ENCODE results near the gene FADS2.

Gene FADS2

DNA sequence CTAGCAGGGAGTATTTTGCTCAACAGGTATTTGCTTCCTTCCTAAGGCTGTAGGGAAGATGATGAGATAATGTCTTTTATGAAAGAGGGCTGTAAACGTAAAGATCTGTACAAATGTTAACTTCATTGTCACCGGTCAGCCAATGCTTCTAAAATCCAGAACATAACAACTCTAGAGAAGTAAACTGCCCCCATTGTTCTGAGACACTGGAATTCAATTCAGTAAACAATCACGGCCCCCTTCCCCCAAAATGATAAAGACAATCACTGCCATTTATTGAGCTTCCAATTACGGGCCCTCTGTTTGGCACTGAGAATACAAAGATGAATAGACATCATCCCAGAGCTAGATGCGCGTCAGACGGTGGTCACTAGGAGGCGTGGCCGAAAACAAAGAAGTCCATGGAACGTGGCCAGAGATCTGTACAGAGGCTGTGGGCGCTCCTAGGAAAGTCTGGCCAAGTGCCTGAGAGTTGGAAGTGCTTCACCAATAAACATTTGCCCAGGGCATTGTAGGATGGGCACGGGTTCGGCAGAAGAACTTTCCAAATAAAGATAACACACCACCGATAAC is 36.3 kb upstream of the FADS2 start:
- no peaks in the 10 kb centered on the region for H3K27me3 ChIP-seq (replicated peaks in 2 of 5; ENCODE audit: control insufficient read depth in 4 of 5, insufficient read depth in 5 of 5, low read length in 4 of 5)
- peaks cover 11 to 29% (median 24%) of the 10 kb centered on the region in 4 experiments for H3K4me1 ChIP-seq (ENCODE audit: control extremely low read depth in 1 of 4, control insufficient read depth in 4 of 4, insufficient read depth in 4 of 4, low read length in 3 of 4)
- WGBS (ENCODE audit: insufficient coverage) = 10% methylated on average over 11 of the region's 14 CpGs
- ChIA-PET POLR2A (interaction anchor here (0.6 to 1.2 kb wide), 3 partner anchors 23 to 176 kb away, joined by 3 to 4 read pairs (median 3); partner anchors contain the start of gene FTH1), CTCF (interaction anchor here (1.3 to 19.2 kb wide), 5 partner anchors 9 to 155 kb away, joined by 3 to 218 read pairs (median 4); partner anchors contain the start of gene FADS1)
- H3K9me3 ChIP-seq (ENCODE audit: control extremely low read depth in 1 of 5, control insufficient read depth in 4 of 5, insufficient read depth in 2 of 5, low read depth in 1 of 5, low read length in 4 of 5) = no peaks in the 10 kb centered on the region
- H3K36me3 ChIP-seq (ENCODE audit: control insufficient read depth in 4 of 4, insufficient read depth in 4 of 4, low read length in 3 of 4) = peaks cover 9 to 63% (median 38%) of the 10 kb centered on the region in 4 experiments
- H3K27ac ChIP-seq (ENCODE audit: insufficient read depth in 1 of 2, low read depth in 1 of 2, low read length in 2 of 2, poor library complexity in 1 of 2, severe bottlenecking in 2 of 2) = peak overlapping the region; percentile 99
- peak overlapping the region; percentile 48 to 94 (median 84) for H3K4me3 ChIP-seq (ENCODE audit: control insufficient read depth in 1 of 7, extremely low read depth in 1 of 7, insufficient read depth in 4 of 7, low read depth in 2 of 7, low read length in 6 of 7)
- DNase-seq = peak; percentile 70 to 83 (median 78)

- WGBS (ENCODE audit: insufficient coverage) = under 1% methylated on average over 48 of the region's 61 CpGs
- Histone ChIP-seq H3K27me3 (replicated peaks in 2 of 5; ENCODE audit: control insufficient read depth in 4 of 5, insufficient read depth in 5 of 5, low read length in 4 of 5) (no peaks in the 10 kb centered on the region), H3K36me3 (ENCODE audit: control insufficient read depth in 4 of 4, insufficient read depth in 4 of 4, low read length in 3 of 4) (peaks cover 4 to 58% (median 31%) of the 10 kb centered on the region in 4 experiments), H3K4me3 (ENCODE audit: control insufficient read depth in 1 of 7, extremely low read depth in 1 of 7, insufficient read depth in 4 of 7, low read depth in 2 of 7, low read length in 6 of 7) (peak within 1 kb of the TSS; percentile 48 to 94 (median 84)), H3K9me3 (ENCODE audit: control extremely low read depth in 1 of 5, control insufficient read depth in 4 of 5, insufficient read depth in 2 of 5, low read depth in 1 of 5, low read length in 4 of 5) (no peaks in the 10 kb centered on the region), H3K4me1 (ENCODE audit: control extremely low read depth in 1 of 4, control insufficient read depth in 4 of 4, insufficient read depth in 4 of 4, low read length in 3 of 4) (peaks cover 11 to 29% (median 25%) of the 10 kb centered on the region in 4 experiments), H3K27ac (ENCODE audit: insufficient read depth in 1 of 2, low read depth in 1 of 2, low read length in 2 of 2, poor library complexity in 1 of 2, severe bottlenecking in 2 of 2) (peak within 1 kb of the TSS; percentile 99)
- DNase-seq = peak; percentile 92 to 95 (median 93)
- ChIA-PET CTCF (interaction anchor here (0.7 to 19.2 kb wide), 9 partner anchors 10 to 154 kb away, joined by 3 to 218 read pairs (median 4); partner anchors contain the start of gene FADS1), POLR2A (interaction anchor here (0.6 to 1.2 kb wide), 4 partner anchors 22 to 175 kb away, joined by 3 to 4 read pairs (median 3); partner anchors contain the start of gene FTH1)
Observed at GRCh38 chr11:61792310-61793082, 35.6 kb upstream of the FADS2 start, which contains the start of the genes FEN1 and TMEM258. FEN1 (plus strand) TSS chr11:61792911; CDS start chr11:61795362, 2,451 bp downstream. TMEM258 (minus strand) TSS chr11:61792599; CDS start chr11:61792558, 41 bp downstream.

- peaks cover 11 to 29% (median 25%) of the 10 kb centered on the region in 4 experiments for H3K4me1 ChIP-seq (ENCODE audit: control extremely low read depth in 1 of 4, control insufficient read depth in 4 of 4, insufficient read depth in 4 of 4, low read length in 3 of 4)
Observed at GRCh38 chr11:61793083-61793828, 34.8 kb upstream of the FADS2 start.

GRCh38 chr11:61793829-61794204 is 34.3 kb upstream of the FADS2 start:
- peaks cover 4 to 54% (median 22%) of the 10 kb centered on the region in 4 experiments for H3K36me3 ChIP-seq (ENCODE audit: control insufficient read depth in 4 of 4, insufficient read depth in 4 of 4, low read length in 3 of 4)
- no peak for DNase-seq
- H3K4me3 ChIP-seq (ENCODE audit: control insufficient read depth in 1 of 7, extremely low read depth in 1 of 7, insufficient read depth in 4 of 7, low read depth in 2 of 7, low read length in 6 of 7) = peak overlapping the region in 6 of 7 experiments; percentile 48 to 94 (median 85)
- ChIA-PET POLR2A (interaction anchor here (0.6 kb wide), 1 partner anchor 171 kb away, joined by 3 read pairs; no protein-coding TSS in a partner anchor), CTCF (interaction anchor here (0.7 to 19.2 kb wide), 6 partner anchors 11 to 121 kb away, joined by 3 to 218 read pairs (median 4); partner anchors contain the start of genes FADS1 and FADS2)
- H3K27me3 ChIP-seq (replicated peaks in 2 of 5; ENCODE audit: control insufficient read depth in 4 of 5, insufficient read depth in 5 of 5, low read length in 4 of 5) = no peaks in the 10 kb centered on the region
- no peaks in the 10 kb centered on the region for H3K9me3 ChIP-seq (ENCODE audit: control extremely low read depth in 1 of 5, control insufficient read depth in 4 of 5, insufficient read depth in 2 of 5, low read depth in 1 of 5, low read length in 4 of 5)
- H3K4me1 ChIP-seq (ENCODE audit: control extremely low read depth in 1 of 4, control insufficient read depth in 4 of 4, insufficient read depth in 4 of 4, low read length in 3 of 4) = peaks cover 11 to 29% (median 25%) of the 10 kb centered on the region in 4 experiments
- 100% methylated on average over 3 of the region's 3 CpGs for WGBS (ENCODE audit: insufficient coverage)
- H3K27ac ChIP-seq (ENCODE audit: insufficient read depth in 1 of 2, low read depth in 1 of 2, low read length in 2 of 2, poor library complexity in 1 of 2, severe bottlenecking in 2 of 2) = peak overlapping the region; percentile 99

More at GRCh38 chr11:61793083-61793828, 34.8 kb upstream of the FADS2 start:
- Histone ChIP-seq H3K27ac (ENCODE audit: insufficient read depth in 1 of 2, low read depth in 1 of 2, low read length in 2 of 2, poor library complexity in 1 of 2, severe bottlenecking in 2 of 2) (peak overlapping the region; percentile 99), H3K27me3 (replicated peaks in 2 of 5; ENCODE audit: control insufficient read depth in 4 of 5, insufficient read depth in 5 of 5, low read length in 4 of 5) (no peaks in the 10 kb centered on the region), H3K9me3 (ENCODE audit: control extremely low read depth in 1 of 5, control insufficient read depth in 4 of 5, insufficient read depth in 2 of 5, low read depth in 1 of 5, low read length in 4 of 5) (no peaks in the 10 kb centered on the region), H3K36me3 (ENCODE audit: control insufficient read depth in 4 of 4, insufficient read depth in 4 of 4, low read length in 3 of 4) (peaks cover 4 to 58% (median 25%) of the 10 kb centered on the region in 4 experiments), H3K4me3 (ENCODE audit: control insufficient read depth in 1 of 7, extremely low read depth in 1 of 7, insufficient read depth in 4 of 7, low read depth in 2 of 7, low read length in 6 of 7) (peak overlapping the region; percentile 48 to 94 (median 84))
- POLR2A ChIA-PET = interaction anchor here (0.6 kb wide), 1 partner anchor 39 kb away, joined by 3 read pairs; no protein-coding TSS in a partner anchor
- DNase-seq = peak in 1 of 3 donors; percentile 10
- 9% methylated on average over 22 of the region's 29 CpGs for WGBS (ENCODE audit: insufficient coverage)
- CTCF ChIA-PET = interaction anchor here (0.7 to 19.2 kb wide), 10 partner anchors 12 to 153 kb away, joined by 3 to 218 read pairs (median 4); partner anchors contain the start of genes FADS1 and FADS2

GRCh38 chr11:61794579-61794978 is 33.5 kb upstream of the FADS2 start:
- peaks cover 6 to 53% (median 16%) of the 10 kb centered on the region in 4 experiments for H3K36me3 ChIP-seq (ENCODE audit: control insufficient read depth in 4 of 4, insufficient read depth in 4 of 4, low read length in 3 of 4)
- ChIA-PET POLR2A (no interaction called here), CTCF (interaction anchor here (0.5 to 19.2 kb wide), 6 partner anchors 10 to 312 kb away, joined by 3 to 218 read pairs (median 22); partner anchors contain the start of gene FADS1)
- peak overlapping the region in 1 of 7 experiments; percentile 40 for H3K4me3 ChIP-seq (ENCODE audit: control insufficient read depth in 1 of 7, extremely low read depth in 1 of 7, insufficient read depth in 4 of 7, low read depth in 2 of 7, low read length in 6 of 7)
- no peak for DNase-seq
- H3K27me3 ChIP-seq (replicated peaks in 2 of 5; ENCODE audit: control insufficient read depth in 4 of 5, insufficient read depth in 5 of 5, low read length in 4 of 5) = no peaks in the 10 kb centered on the region
- H3K27ac ChIP-seq (ENCODE audit: insufficient read depth in 1 of 2, low read depth in 1 of 2, low read length in 2 of 2, poor library complexity in 1 of 2, severe bottlenecking in 2 of 2) = no peak overlapping the region
- H3K9me3 ChIP-seq (ENCODE audit: control extremely low read depth in 1 of 5, control insufficient read depth in 4 of 5, insufficient read depth in 2 of 5, low read depth in 1 of 5, low read length in 4 of 5) = no peaks in the 10 kb centered on the region
- peaks cover 11 to 29% (median 25%) of the 10 kb centered on the region in 4 experiments for H3K4me1 ChIP-seq (ENCODE audit: control extremely low read depth in 1 of 4, control insufficient read depth in 4 of 4, insufficient read depth in 4 of 4, low read length in 3 of 4)
- 100% methylated on average over 1 of the region's 4 CpGs for WGBS (ENCODE audit: insufficient coverage)

GRCh38 chr11:61795459-61795858 is 32.6 kb upstream of the FADS2 start:
- Histone ChIP-seq H3K9me3 (ENCODE audit: control extremely low read depth in 1 of 5, control insufficient read depth in 4 of 5, insufficient read depth in 2 of 5, low read depth in 1 of 5, low read length in 4 of 5) (no peaks in the 10 kb centered on the region), H3K27ac (ENCODE audit: insufficient read depth in 1 of 2, low read depth in 1 of 2, low read length in 2 of 2, poor library complexity in 1 of 2, severe bottlenecking in 2 of 2) (no peak overlapping the region), H3K4me1 (ENCODE audit: control extremely low read depth in 1 of 4, control insufficient read depth in 4 of 4, insufficient read depth in 4 of 4, low read length in 3 of 4) (peaks cover 11 to 29% (median 25%) of the 10 kb centered on the region in 4 experiments), H3K36me3 (ENCODE audit: control insufficient read depth in 4 of 4, insufficient read depth in 4 of 4, low read length in 3 of 4) (peaks cover 3 to 53% (median 11%) of the 10 kb centered on the region in 4 experiments), H3K4me3 (ENCODE audit: control insufficient read depth in 1 of 7, extremely low read depth in 1 of 7, insufficient read depth in 4 of 7, low read depth in 2 of 7, low read length in 6 of 7) (no peak overlapping the region), H3K27me3 (replicated peaks in 2 of 5; ENCODE audit: control insufficient read depth in 4 of 5, insufficient read depth in 5 of 5, low read length in 4 of 5) (no peaks in the 10 kb centered on the region)
- ChIA-PET POLR2A (no interaction called here), CTCF (interaction anchor here (0.9 to 19.2 kb wide), 14 partner anchors 9 to 313 kb away, joined by 3 to 218 read pairs (median 16); partner anchors contain the start of gene FADS1)
- 99% methylated on average over 11 of the region's 12 CpGs for WGBS (ENCODE audit: insufficient coverage)
- DNase-seq = no peak
